Astrocyte of the spinal cord (primary cell): ENCODE data around the gene PAK1.
A peak's percentile ranks its signal among the peaks of the same experiment; 100 is the strongest.

Experiments used
- DNase-seq: peaks from one replicate; pipeline ENCODE4 v3.0.0; 2011; ENCODE audit warnings: low read depth, low spot score
- H3K4me3 ChIP-seq: 2 replicates; pipeline ENCODE4 v1.5.1; 2011; ENCODE audit warnings: low read depth, mild to moderate bottlenecking, low read length, moderate library complexity
- CTCF ChIP-seq: IDR thresholded peaks from 2 replicates; pipeline ENCODE4 v1.5.1; 2012; ENCODE audit warnings: low read depth, mild to moderate bottlenecking, low read length, inconsistent platforms
- in situ Hi-C: cut with HindIII; loops from 2 replicates; pipeline ENCODE4 v1.10.0; 2017; ENCODE audit warnings: low sequenced_read_pairs

PAK1 gene

GRCh38 chr11:77377734-77378133 lies 96.2 kb downstream of the PAK1 start:
- peak; percentile 33 for DNase-seq
- in situ Hi-C loops, result no loop called here
- no peak overlapping the region for H3K4me3 ChIP-seq
- no peak for TF ChIP-seq CTCF

- in situ Hi-C loops, result no loop called here
- TF ChIP-seq CTCF, result no peak
- DNase-seq, result peak; percentile 50
These were observed 98.8 kb downstream of the PAK1 start for GRCh38 chr11:77375107-77375506.

GRCh38 chr11:77374611-77375031 lies 99.3 kb downstream of the PAK1 start:
- no peak overlapping the region for H3K4me3 ChIP-seq
- DNase-seq, result peak; percentile 28
- TF ChIP-seq CTCF, result no peak
- in situ Hi-C loops, result no loop called here

More at GRCh38 chr11:77375107-77375506, 98.8 kb downstream of the PAK1 start:
- no peak overlapping the region for H3K4me3 ChIP-seq

- peak; percentile 31 for DNase-seq
- in situ Hi-C loops, result no loop called here
- TF ChIP-seq CTCF, result no peak
- H3K4me3 ChIP-seq, result no peak overlapping the region
These were observed 99.8 kb downstream of the PAK1 start for GRCh38 chr11:77374108-77374507.

- in situ Hi-C loops, result no loop called here
- no peak overlapping the region for H3K4me3 ChIP-seq
- no peak for DNase-seq
- no peak for TF ChIP-seq CTCF
These were observed 101.2 kb downstream of the PAK1 start for GRCh38 chr11:77372726-77373125.

- in situ Hi-C loops, result no loop called here
- DNase-seq, result no peak
- no peak overlapping the region for H3K4me3 ChIP-seq
- TF ChIP-seq CTCF, result no peak
These were observed 102.2 kb downstream of the PAK1 start for GRCh38 chr11:77371646-77372045.

GRCh38 chr11:77370217-77370616 lies 103.7 kb downstream of the PAK1 start:
- no peak overlapping the region for H3K4me3 ChIP-seq
- no peak for TF ChIP-seq CTCF
- DNase-seq, result no peak
- in situ Hi-C loops, result no loop called here
